Hematopoietic multipotent progenitor cell treated with erythropoietin and hydrocortisone succinate and interleukin-3 and kit ligand, for 15 days (in vitro differentiated cells): ENCODE results near the gene SGPP1.
"Not testable (repeated sequence)": the region's sequence is repeated elsewhere in the genome, so short reads cannot be mapped to it uniquely, and the experiment has no call there.

ENCODE experiments used
- DNase-seq: peaks from one replicate; pipeline ENCODE4 v3.0.0-alpha.2; 2015; ENCODE audit warnings: low spot score

SGPP1 gene

GRCh38 chr14:63673255-63673654, 54.6 kb downstream of the SGPP1 start:
- DNase-seq = no peak

- DNase-seq = no peak
Observed at GRCh38 chr14:63672417-63673180, 55.3 kb downstream of the SGPP1 start.

DNA sequence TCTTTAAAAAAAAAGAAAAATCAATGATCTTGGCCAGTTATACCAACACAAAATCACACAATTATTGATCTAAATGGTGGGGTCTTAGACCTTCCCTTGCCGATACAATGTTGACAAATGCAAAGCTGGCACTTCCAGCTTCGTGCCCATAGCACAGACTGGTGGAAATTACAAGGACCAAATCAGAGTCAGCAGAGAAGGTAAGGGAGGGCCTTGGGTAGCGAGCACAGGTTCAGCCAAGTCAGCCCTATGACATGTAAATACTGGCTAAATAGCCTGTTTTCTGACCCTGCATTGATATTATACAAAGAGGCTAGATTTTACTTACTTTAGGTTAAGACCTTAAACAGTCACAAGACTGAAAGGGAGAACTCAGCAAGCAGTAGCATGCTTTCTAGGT, 55.9 kb downstream of the SGPP1 start:
- DNase-seq = no peak

DNA sequence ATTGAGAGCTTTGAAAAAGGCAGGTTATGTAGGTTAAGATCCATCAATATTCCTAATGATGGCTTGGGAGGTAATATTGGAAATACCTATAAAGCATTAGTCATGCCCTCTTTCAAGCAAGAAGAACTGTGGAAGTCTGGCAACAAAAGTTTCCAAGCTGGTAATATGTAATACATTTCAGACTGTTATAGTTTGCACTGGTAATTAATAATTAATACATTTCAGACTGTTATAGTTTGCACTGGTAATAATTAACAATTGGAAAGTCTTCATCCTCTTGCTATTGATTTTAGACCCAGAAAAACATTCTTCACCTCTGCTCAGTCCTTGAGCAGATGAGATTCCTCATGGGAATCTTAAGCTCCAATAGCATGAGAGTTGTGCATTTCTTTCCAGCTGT, 57.2 kb downstream of the SGPP1 start:
- DNase-seq = no peak

DNA sequence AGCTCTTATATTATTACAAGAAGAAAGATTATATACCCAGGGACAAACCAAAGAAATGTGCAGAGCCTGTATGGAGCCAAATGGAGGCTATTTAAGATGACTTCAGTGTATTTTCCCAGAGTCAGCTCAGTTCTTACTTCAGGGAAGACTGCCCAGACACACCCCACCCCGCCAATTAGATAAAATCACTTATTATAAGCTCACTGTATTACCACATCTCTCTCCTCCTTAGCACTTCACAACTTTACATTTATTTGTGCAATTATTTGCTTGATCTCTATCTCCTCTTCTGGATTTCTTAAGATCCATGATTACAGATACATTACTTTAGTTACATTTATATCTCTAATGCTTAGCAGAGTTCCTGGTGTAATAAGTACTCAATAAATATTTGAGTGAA, 61.5 kb downstream of the SGPP1 start:
- no peak for DNase-seq

GRCh38 chr14:63663428-63664341, 64.2 kb downstream of the SGPP1 start:
- no peak for DNase-seq

- DNase-seq = no peak
Observed at GRCh38 chr14:63662776-63663175, 65.1 kb downstream of the SGPP1 start.

DNA sequence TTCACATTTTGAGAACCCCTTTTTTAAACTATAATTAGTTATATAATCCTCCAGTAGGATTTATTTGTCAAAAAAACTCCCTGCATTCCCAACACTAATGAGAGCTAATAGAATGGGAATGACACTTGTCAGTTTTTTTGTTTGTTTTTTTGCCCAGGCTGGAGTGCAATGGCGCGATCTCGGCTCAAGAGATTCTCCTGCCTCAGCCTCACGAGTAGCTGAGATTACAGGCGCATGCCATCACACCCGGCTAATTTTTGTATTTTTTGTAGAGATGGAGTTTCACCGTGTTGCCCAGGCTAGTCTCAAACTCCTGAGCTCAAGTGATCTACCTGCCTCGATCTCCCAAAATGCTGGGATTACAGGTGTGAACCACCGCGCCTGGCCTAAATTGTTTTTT, 66.0 kb downstream of the SGPP1 start:
- DNase-seq = not testable (repeated sequence)

- no peak for DNase-seq
Observed at GRCh38 chr14:63659726-63660125, 68.1 kb downstream of the SGPP1 start.

DNA sequence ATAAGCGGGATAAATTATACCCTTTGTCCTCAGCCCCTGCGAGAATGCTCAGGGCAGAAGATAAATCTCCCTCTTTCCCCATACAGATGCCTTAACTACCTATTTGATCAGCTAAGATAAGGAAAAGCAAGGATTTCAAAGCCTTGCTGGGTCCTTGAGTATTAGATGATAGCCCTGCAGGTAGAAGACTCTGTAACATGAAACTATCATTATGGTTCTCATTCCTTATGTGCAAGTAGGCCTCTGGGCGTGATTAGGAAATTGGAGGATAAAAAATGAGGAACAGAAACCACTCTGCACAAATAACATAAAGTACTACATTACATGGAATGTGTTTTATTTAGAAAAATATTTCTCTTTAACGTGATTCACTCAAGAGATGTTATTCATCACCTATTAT, 71.7 kb downstream of the SGPP1 start:
- no peak for DNase-seq

- no peak for DNase-seq
Observed at GRCh38 chr14:63654936-63655335, 72.9 kb downstream of the SGPP1 start.

DNA sequence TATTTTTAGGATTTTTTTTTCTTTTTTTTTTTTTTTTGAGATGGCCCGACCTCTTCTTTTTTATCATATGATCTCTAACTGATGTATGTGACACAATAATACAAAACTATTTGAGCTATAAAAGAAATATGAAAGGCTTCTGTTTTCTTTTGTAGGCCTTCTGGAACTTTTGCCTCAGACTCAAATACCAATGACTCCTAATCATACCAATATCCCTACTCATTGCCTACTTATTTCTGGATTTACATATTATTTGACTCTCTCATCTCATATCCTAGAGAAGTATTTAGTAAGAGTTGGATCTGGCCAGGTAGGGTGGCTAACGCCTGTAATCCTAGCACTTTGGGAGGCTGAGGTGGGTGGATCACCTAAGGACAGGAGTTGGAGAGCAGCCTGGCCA, 73.5 kb downstream of the SGPP1 start:
- no peak for DNase-seq

DNA sequence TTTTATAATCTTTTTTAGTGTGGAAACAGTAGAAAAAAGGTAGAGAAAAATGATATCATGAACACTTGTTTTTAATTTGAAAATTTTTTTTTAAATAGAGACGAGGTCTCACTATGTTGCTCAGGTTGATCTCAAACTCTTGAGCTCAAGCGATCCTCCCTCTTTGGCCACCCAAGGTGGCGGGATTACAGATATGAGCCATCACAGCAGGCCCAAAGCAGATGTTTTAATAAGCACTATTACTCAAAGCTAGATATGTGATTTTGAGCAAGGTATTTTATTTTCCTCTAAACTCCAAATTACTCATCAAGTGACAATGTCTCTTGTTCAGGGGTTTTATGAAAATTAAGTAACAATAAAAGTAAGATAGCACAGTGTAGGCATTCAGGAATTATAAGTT, 75.5 kb downstream of the SGPP1 start:
- no peak for DNase-seq

GRCh38 chr14:63650256-63650952, 77.5 kb downstream of the SGPP1 start:
- peak; percentile 39 for DNase-seq

- no peak for DNase-seq
Observed at GRCh38 chr14:63647696-63648410, 80.0 kb downstream of the SGPP1 start.

DNA sequence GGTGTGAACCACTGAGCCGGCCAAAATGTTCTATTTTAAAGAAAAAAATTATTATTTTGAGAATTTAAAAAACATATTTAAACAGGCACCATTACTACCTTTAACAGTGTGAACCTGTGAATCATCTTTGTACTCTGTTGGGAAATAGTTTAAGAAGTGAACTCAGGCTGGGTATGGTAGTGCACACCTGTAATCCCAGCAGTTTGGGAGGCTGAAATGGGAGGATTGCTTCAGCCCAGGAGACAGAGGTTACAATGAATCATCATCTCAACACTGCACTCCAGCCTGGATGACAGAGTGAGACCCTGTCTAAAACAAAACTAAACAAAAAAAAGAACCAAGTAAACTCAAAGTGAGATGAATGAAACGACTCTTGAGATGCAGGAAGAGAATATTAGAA, 83.1 kb downstream of the SGPP1 start:
- no peak for DNase-seq

- no peak for DNase-seq
Observed at GRCh38 chr14:63642656-63643382, 85.0 kb downstream of the SGPP1 start.

DNA sequence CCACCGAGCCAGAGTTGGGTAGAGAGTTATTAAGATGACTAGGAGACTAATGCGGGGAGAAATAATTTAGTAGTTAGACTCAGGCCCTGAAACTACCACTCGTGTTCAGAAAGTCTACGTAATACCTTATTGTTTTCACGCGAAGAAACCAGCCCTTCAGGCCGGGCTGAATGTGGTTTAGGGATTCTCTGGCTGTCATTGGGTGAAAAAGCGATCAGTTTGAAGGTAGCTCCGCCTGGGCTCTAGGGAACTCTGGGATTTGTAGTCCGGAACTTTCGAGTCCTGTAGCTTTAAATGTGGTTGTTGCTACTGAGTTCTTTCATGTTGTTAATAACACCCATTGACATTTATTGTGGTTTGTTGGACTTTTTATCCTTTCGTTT, 85.6 kb downstream of the SGPP1 start:
- peak; percentile 95 for DNase-seq

GRCh38 chr14:63641473-63642228, 86.2 kb downstream of the SGPP1 start, which contains the start of gene WDR89:
Gene WDR89, minus strand, starts transcription at chr14:63641871. Its CDS starts 41,929 bp downstream, at chr14:63599942.
- DNase-seq = peak; percentile 98

DNA sequence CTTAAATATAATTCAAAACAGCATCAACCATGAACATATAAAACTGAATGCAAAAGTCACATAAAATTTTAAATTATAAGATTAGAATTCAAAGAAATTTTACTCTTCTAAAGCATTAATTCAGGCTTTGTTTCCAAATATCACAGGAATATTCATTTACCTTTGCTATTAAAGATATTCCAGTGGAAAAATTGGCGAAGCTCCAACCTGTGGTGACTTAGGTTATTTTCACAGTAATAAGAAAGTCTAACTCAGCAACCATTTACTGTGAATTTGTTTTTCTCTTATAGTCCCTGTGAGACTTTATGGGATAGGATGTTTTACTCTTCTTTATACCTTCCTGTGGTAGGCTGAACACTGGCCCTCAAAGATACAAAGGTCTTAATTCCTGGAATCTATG, 89.4 kb downstream of the SGPP1 start:
- DNase-seq = peak; percentile 18
